SK-MEL-5 (cell line): ENCODE measurements around the gene HPRT1. TPM values are rescaled to one million over a fixed set of nuclear protein-coding genes. Genes with fewer than 3 reads are reported as not detected.

Experiments
- DNase-seq: peaks from one replicate; pipeline ENCODE4 v3.0.0-alpha.2; 2016; ENCODE audit warnings: low read depth, low spot score
- in situ Hi-C: cut with HindIII; loops from 2 replicates; pipeline ENCODE4 v1.10.0; 2016; ENCODE audit warnings: low sequenced_read_pairs, high pct_unique_total_duplicates, low pct_unique_long_range_greater_than_20kb
- polyA plus RNA-seq, 2 experiments: library from polyadenylated mRNA; depleted of rRNA; stranded (reverse); fragments of >200 nt; gene quantifications; 2 replicates each; pipeline ENCODE4 v1.2.3, GENCODE V29; 2015
- total RNA-seq: library from RNA; depleted of rRNA; stranded (reverse); fragments of >200 nt; shearing (Covaris generic); gene quantifications from 2 replicates; pipeline ENCODE4 v1.2.3, GENCODE V29; 2014; rRNA removed

Gene HPRT1, protein sequence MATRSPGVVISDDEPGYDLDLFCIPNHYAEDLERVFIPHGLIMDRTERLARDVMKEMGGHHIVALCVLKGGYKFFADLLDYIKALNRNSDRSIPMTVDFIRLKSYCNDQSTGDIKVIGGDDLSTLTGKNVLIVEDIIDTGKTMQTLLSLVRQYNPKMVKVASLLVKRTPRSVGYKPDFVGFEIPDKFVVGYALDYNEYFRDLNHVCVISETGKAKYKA
- total RNA-seq: 14.0 and 17.9 TPM in 2 replicates
- polyA plus RNA-seq (2015; cell fraction: cytosol; rRNA removed): 51.1 and 51.9 TPM in 2 replicates
- polyA plus RNA-seq (2015; cell fraction: nucleus; rRNA removed): 11.5 and 21.6 TPM in 2 replicates

DNA sequence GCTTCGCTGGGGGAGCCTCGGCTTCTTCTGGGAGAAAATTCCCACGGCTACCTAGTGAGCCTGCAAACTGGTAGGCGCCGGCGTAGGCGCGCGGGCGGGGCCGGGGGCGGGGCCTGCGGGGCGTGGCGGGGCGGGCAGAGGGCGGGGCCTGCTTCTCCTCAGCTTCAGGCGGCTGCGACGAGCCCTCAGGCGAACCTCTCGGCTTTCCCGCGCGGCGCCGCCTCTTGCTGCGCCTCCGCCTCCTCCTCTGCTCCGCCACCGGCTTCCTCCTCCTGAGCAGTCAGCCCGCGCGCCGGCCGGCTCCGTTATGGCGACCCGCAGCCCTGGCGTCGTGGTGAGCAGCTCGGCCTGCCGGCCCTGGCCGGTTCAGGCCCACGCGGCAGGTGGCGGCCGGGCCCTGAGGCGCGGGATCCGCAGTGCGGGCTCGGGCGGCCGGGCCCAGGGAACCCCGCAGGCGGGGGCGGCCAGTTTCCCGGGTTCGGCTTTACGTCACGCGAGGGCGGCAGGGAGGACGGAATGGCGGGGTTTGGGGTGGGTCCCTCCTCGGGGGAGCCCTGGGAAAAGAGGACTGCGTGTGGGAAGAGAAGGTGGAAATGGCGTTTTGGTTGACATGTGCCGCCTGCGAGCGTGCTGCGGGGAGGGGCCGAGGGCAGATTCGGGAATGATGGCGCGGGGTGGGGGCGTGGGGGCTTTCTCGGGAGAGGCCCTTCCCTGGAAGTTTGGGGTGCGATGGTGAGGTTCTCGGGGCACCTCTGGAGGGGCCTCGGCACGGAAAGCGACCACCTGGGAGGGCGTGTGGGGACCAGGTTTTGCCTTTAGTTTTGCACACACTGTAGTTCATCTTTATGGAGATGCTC is at the start of gene HPRT1:
HPRT1 (plus strand) TSS at position 161 of the 857 bp plus-strand sequence; CDS start at position 308, 147 bp downstream.
- in situ Hi-C loops: no loop called here
- peak; percentile 56 for DNase-seq

GRCh38 chrX:134416087-134416486 is 43.9 kb upstream of the HPRT1 start:
- DNase-seq: no peak
- in situ Hi-C loops: no loop called here

- peak; percentile 28 for DNase-seq
- in situ Hi-C loops: no loop called here
Observed at GRCh38 chrX:134418317-134419113, 41.5 kb upstream of the HPRT1 start.

- in situ Hi-C loops: no loop called here
- DNase-seq: no peak
Observed at GRCh38 chrX:134419784-134420183, 40.2 kb upstream of the HPRT1 start.

- in situ Hi-C loops: no loop called here
- peak; percentile 42 for DNase-seq
Observed at GRCh38 chrX:134423606-134424005, 36.4 kb upstream of the HPRT1 start.

DNA sequence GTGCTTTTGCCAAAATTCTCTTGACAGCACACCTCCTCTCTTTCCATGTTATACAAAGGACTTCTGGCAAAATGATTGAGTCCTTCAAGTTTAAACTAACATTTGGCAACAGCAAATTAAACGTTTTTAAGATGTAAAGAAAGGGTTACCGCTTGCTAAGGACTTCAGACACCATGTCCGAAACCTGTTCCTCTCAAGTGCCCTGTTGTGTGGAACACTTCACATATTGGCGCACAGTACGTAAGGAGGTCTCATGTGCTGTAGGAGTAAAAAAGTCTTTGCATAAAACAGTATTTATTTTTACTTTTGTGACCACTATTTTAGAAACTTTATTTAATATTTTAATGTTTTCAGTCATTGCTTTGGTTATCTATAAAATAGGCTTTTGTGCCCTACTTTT is 33.7 kb upstream of the HPRT1 start:
- DNase-seq: no peak
- in situ Hi-C loops: no loop called here

DNA sequence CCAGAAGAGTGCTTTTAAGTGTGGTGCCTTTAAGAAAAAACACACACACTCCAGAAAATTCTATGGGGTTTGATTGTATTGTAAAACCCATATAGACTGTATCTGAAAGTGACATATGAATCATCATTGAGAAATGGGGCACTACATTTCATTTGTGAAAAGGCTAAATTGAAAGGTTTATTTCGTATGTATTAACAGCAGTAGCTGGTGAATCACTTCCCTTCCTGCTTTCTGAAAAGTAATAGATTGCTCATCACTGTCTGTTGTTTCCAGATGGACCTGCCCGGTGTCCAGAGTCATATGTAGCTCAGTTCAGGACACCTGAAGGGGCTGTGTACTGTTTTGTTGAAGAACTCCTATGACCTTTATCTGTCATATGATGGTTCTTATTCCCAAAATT is 28.1 kb upstream of the HPRT1 start:
- in situ Hi-C loops: no loop called here
- DNase-seq: peak; percentile 4

DNA sequence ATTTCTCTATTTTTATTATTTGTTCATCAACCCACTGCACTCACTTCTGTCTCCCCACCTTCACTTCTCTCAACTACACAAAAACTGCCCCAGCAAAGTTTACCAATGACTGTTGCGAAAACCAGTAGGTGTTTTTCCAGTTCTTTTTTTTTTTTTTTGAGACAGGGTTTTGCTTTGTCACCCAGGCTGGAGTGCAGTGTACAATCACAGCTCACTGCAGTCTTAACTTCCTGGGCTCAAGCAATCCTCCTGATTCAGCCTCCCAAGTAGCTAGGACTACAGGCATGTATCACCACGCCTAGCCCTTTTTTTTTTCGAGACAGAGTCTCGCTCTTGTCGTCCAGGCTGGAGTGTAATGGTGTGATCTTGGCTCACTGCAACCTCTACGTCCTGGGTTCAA is 24.1 kb upstream of the HPRT1 start:
- in situ Hi-C loops: no loop called here

DNA sequence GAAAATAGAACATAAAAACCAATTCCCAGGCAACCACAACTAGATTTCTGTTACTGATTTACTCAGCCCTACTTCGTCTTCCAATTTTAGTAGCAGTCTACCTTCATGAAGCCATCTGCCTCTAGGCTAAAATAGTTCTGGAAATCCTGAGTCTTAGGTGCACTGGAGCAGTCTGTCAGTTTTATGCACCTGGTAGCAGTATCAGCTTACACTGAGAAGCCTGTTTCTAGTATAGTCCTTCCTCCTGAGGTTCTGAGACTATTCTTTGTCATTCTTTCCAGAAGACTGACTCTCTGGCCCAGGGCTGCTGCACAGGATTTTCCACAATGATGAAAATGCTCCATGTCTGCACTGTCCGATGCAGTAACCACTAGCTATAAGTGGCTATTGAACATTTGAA is 16.9 kb upstream of the HPRT1 start:
- no peak for DNase-seq
- in situ Hi-C loops: no loop called here

More for the DNA sequence above, 24.1 kb upstream of the HPRT1 start:
- DNase-seq: no peak

- DNase-seq: peak; percentile 35
- in situ Hi-C loops: no loop called here
Observed at GRCh38 chrX:134443461-134443860, 16.5 kb upstream of the HPRT1 start.

GRCh38 chrX:134444681-134445080 is 15.3 kb upstream of the HPRT1 start:
- in situ Hi-C loops: no loop called here
- no peak for DNase-seq

DNA sequence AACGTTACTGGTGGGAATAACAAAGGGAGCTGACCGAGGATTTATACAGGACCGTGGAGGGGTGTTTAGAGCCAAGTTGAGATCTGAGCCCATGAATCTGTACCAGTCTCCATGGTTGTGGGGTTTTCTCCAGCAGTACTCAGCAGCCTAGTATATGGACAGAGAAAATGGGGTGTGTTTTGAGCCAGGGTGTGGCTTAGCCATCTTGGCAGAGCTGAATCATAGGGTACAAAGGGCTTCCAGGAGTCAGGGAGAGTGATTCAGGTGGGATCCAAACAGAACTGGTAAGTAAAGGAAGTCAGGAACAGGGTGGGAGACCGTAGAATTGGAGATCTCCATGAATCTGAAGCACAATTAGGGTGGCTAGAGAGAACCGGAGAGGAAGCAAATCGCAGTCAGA is 7.4 kb upstream of the HPRT1 start:
- no peak for DNase-seq
- in situ Hi-C loops: no loop called here

DNA sequence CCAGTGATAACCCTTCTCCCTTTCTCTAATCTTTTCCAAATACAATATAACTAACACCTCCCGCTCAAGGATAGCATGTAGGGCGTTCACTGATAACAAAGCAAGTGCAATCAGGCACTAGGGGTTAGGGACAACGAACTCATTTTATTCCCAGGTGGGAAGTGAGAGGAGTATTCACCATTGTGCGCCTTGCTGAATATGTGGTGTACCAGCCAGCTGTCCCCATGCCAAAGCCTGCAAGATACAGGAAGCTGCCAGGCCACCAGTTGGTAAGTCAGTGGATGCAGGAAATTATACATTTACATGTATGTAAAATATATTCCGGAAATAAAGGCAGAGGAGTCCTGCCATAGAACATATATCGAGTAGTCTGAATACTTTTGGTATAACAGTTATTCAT is 6.3 kb upstream of the HPRT1 start:
- DNase-seq: no peak
- in situ Hi-C loops: no loop called here

DNA sequence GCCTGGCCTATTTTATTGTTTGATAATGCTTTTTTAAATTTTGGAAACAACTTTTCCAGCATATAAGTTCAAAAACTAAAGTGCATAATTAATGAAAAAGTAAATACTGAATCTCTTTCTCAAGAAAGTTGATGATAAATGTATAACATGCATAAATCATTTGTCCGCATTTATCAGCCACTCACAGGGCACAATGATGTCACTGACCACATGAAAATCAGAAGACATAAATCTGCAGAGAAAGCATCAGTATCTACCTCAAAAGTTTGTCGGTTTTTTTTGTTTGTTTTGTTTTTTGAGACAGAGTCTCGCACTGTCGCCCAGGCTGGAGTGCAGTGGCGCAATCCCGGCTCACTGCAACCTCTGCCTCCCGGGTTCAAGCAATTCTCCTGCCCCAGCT is 5.5 kb upstream of the HPRT1 start:
- DNase-seq: no peak
- in situ Hi-C loops: no loop called here

- no peak for DNase-seq
- in situ Hi-C loops: no loop called here
Observed at GRCh38 chrX:134457708-134458107, 2.3 kb upstream of the HPRT1 start.

- peak; percentile 37 for DNase-seq
- in situ Hi-C loops: no loop called here
Observed at GRCh38 chrX:134459683-134460004, 321 bp upstream of the HPRT1 start.

GRCh38 chrX:134460862-134461220 is 876 bp downstream of the HPRT1 start:
- DNase-seq: peak; percentile 4
- in situ Hi-C loops: no loop called here

DNA sequence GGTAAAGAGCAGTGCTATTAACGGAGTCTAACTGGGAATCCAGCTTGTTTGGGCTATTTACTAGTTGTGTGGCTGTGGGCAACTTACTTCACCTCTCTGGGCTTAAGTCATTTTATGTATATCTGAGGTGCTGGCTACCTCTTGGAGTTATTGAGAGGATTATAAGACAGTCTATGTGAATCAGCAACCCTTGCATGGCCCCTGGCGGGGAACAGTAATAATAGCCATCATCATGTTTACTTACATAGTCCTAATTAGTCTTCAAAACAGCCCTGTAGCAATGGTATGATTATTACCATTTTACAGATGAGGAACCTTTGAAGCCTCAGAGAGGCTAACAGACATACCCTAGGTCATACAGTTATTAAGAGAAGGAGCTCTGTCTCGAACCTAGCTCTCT is 1.5 kb downstream of the HPRT1 start:
- DNase-seq: no peak
- in situ Hi-C loops: no loop called here
